ENCODE results near the gene TMEM132C. TPM values are rescaled to one million over a fixed set of nuclear protein-coding genes. Genes with fewer than 3 reads are reported as not detected.

Gene TMEM132C
- total RNA-seq, 2 experiments from 2014 or later = not detected

DNA sequence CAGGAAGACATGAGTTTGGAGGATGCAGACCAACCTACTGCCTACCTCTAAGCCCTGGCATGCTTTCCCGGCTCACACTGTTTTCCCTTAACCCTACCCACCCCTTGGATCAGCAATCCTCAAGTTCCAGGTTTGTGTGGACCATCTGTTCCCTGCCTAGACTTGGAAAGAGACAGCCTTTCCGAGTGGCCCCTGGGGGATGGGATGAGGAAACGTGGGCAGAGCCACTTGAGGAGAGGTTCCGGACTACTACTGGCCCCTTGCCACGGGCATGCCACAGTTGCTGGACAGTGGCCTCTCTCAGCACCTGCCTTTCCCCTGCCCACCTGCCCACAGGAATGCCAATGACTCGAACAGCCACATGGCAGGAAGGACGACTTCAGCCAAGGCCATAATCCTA lies 420.9 kb downstream of the TMEM132C start:
- Mint-ChIP-seq H3K36me3 (ENCODE audit: low read depth) (no peaks in the 10 kb centered on the region), H3K27ac (no peak overlapping the region), H3K4me1 (ENCODE audit: low read depth) (no peaks in the 10 kb centered on the region), H3K9me3 (peaks cover 6% of the 10 kb centered on the region), H3K27me3 (ENCODE audit: low read depth) (peaks cover 3% of the 10 kb centered on the region), H3K4me3 (no peak overlapping the region)
- no peak for DNase-seq
- CTCF ChIA-PET = no interaction called here
- intact Hi-C loops (cut with micrococcal nuclease) = no loop called here

GRCh38 chr12:128690641-128691040 lies 423.7 kb downstream of the TMEM132C start:
- no peak for DNase-seq
- no peak overlapping the region for H3K27ac Mint-ChIP-seq
- H3K27me3 Mint-ChIP-seq (ENCODE audit: low read depth) = no peaks in the 10 kb centered on the region
- no peaks in the 10 kb centered on the region for H3K4me1 Mint-ChIP-seq (ENCODE audit: low read depth)
- peaks cover 5% of the 10 kb centered on the region for H3K9me3 Mint-ChIP-seq
- no peak overlapping the region for H3K4me3 Mint-ChIP-seq
- intact Hi-C loops (cut with micrococcal nuclease) = no loop called here
- CTCF ChIA-PET = no interaction called here
- H3K36me3 Mint-ChIP-seq (ENCODE audit: low read depth) = no peaks in the 10 kb centered on the region

GRCh38 chr12:128693115-128693514 lies 426.1 kb downstream of the TMEM132C start:
- no peak for DNase-seq

DNA sequence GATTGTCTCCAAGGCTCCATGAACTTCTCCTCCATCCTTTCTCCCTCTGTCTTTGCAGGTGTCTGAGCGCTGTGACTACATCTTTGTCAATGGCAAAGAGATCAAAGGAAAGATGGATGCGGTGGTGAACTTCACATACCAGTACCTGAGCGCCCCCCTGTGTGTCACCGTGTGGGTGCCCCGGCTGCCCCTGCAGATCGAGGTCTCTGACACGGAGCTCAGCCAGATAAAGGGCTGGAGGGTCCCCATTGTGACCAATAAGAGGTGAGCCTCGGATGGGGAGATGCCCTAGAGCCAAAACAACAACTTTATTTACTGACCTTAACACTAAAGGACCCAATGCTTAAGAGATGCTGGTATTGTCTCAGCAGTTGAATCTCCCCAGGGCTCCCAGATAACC lies 426.8 kb downstream of the TMEM132C start:
- Mint-ChIP-seq H3K9me3 (peaks cover 10% of the 10 kb centered on the region), H3K4me1 (ENCODE audit: low read depth) (no peaks in the 10 kb centered on the region), H3K27ac (no peak overlapping the region), H3K4me3 (no peak overlapping the region), H3K27me3 (ENCODE audit: low read depth) (no peaks in the 10 kb centered on the region), H3K36me3 (ENCODE audit: low read depth) (no peaks in the 10 kb centered on the region)
- intact Hi-C loops (cut with micrococcal nuclease) = no loop called here
- CTCF ChIA-PET = no interaction called here
- no peak for DNase-seq

More at GRCh38 chr12:128693115-128693514, 426.1 kb downstream of the TMEM132C start:
- H3K36me3 Mint-ChIP-seq (ENCODE audit: low read depth) = no peaks in the 10 kb centered on the region
- intact Hi-C loops (cut with micrococcal nuclease) = no loop called here
- no peak overlapping the region for H3K4me3 Mint-ChIP-seq
- H3K4me1 Mint-ChIP-seq (ENCODE audit: low read depth) = no peaks in the 10 kb centered on the region
- H3K27me3 Mint-ChIP-seq (ENCODE audit: low read depth) = no peaks in the 10 kb centered on the region
- H3K9me3 Mint-ChIP-seq = peaks cover 10% of the 10 kb centered on the region
- CTCF ChIA-PET = no interaction called here
- no peak overlapping the region for H3K27ac Mint-ChIP-seq

GRCh38 chr12:128694445-128694844 lies 427.5 kb downstream of the TMEM132C start:
- no peaks in the 10 kb centered on the region for H3K27me3 Mint-ChIP-seq (ENCODE audit: low read depth)
- intact Hi-C loops (cut with micrococcal nuclease) = no loop called here
- H3K27ac Mint-ChIP-seq = no peak overlapping the region
- DNase-seq = no peak
- H3K4me1 Mint-ChIP-seq (ENCODE audit: low read depth) = no peaks in the 10 kb centered on the region
- peaks cover 10% of the 10 kb centered on the region for H3K9me3 Mint-ChIP-seq
- CTCF ChIA-PET = interaction anchor here (0.6 kb wide), 1 partner anchor 1484 kb away, joined by 3 read pairs; no protein-coding TSS in a partner anchor
- no peaks in the 10 kb centered on the region for H3K36me3 Mint-ChIP-seq (ENCODE audit: low read depth)
- no peak overlapping the region for H3K4me3 Mint-ChIP-seq

DNA sequence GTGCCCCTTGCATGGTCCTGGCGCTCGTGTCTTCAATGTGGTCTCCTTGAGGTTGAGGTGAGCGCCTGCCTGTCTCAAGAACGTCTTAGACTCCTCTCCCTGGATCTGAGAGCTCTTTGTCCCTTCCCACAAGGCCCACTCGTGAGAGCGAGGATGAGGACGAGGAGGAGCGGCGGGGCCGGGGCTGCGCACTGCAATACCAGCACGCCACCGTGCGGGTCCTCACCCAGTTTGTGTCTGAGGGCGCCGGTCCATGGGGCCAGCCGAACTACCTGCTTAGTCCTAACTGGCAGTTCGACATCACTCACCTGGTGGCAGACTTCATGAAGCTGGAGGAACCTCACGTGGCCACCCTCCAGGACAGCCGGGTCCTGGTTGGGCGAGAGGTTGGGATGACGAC lies 428.7 kb downstream of the TMEM132C start:
- Mint-ChIP-seq H3K4me3 (no peak overlapping the region), H3K27ac (no peak overlapping the region), H3K36me3 (ENCODE audit: low read depth) (no peaks in the 10 kb centered on the region), H3K4me1 (ENCODE audit: low read depth) (no peaks in the 10 kb centered on the region), H3K27me3 (ENCODE audit: low read depth) (no peaks in the 10 kb centered on the region), H3K9me3 (peaks cover 10% of the 10 kb centered on the region)
- CTCF ChIA-PET = no interaction called here
- intact Hi-C loops (cut with micrococcal nuclease) = no loop called here
- no peak for DNase-seq

GRCh38 chr12:128698301-128698972 lies 431.5 kb downstream of the TMEM132C start:
- no peak overlapping the region for H3K4me3 Mint-ChIP-seq
- no peaks in the 10 kb centered on the region for H3K4me1 Mint-ChIP-seq (ENCODE audit: low read depth)
- no peak for DNase-seq
- H3K9me3 Mint-ChIP-seq = peaks cover 10% of the 10 kb centered on the region
- intact Hi-C loops (cut with micrococcal nuclease) = no loop called here
- no peak overlapping the region for H3K27ac Mint-ChIP-seq
- CTCF ChIA-PET = no interaction called here
- no peaks in the 10 kb centered on the region for H3K27me3 Mint-ChIP-seq (ENCODE audit: low read depth)
- no peaks in the 10 kb centered on the region for H3K36me3 Mint-ChIP-seq (ENCODE audit: low read depth)

DNA sequence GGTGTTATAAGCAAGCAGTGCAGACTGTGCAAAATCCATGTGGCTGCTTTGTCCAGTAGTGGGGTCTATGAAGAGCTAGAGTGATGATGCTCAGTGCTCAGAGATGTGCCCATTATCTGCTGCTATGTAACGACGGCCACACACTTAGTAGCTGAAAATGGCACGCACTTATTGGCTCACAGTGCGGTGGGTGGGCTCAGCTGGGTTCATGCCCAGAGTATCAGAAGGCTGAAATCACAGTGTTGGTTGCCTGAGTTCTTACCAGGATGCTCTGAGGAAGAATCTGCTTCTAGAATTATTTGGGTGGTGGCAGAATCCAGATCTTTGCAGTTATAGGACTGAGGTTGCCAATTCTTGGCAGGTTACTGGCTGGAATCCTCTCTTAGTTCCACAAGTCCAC lies 432.1 kb downstream of the TMEM132C start:
- intact Hi-C loops (cut with micrococcal nuclease) = no loop called here
- CTCF ChIA-PET = no interaction called here
- Mint-ChIP-seq H3K9me3 (peaks cover 10% of the 10 kb centered on the region), H3K36me3 (ENCODE audit: low read depth) (no peaks in the 10 kb centered on the region), H3K27ac (no peak overlapping the region), H3K4me3 (no peak overlapping the region), H3K27me3 (ENCODE audit: low read depth) (no peaks in the 10 kb centered on the region), H3K4me1 (ENCODE audit: low read depth) (no peaks in the 10 kb centered on the region)
- no peak for DNase-seq

DNA sequence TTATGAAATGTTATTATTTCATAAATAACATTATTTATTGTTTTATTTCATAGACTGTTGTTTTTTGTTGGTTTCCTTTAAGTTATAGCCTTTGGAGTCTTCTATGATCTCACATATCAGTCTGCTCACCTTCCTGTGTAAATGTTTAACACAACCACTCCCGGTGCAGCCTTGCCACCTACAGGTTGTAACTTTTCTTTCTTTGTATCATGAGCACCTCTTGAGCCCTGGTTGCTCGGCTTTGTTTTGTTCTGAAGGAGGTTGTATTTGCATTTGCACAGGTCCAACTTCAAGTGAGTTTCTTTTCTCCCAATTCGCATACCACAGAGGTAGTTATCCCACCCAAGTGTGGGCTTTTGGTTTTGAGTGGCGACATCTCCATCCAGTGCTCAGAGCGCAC lies 435.4 kb downstream of the TMEM132C start:
- Mint-ChIP-seq H3K27me3 (ENCODE audit: low read depth) (no peaks in the 10 kb centered on the region), H3K36me3 (ENCODE audit: low read depth) (no peaks in the 10 kb centered on the region), H3K27ac (no peak overlapping the region), H3K4me1 (ENCODE audit: low read depth) (no peaks in the 10 kb centered on the region), H3K4me3 (no peak overlapping the region), H3K9me3 (peaks cover 6% of the 10 kb centered on the region)
- no peak for DNase-seq
- intact Hi-C loops (cut with micrococcal nuclease) = no loop called here
- CTCF ChIA-PET = no interaction called here

- no peaks in the 10 kb centered on the region for H3K4me1 Mint-ChIP-seq (ENCODE audit: low read depth)
- no peak overlapping the region for H3K4me3 Mint-ChIP-seq
- no peaks in the 10 kb centered on the region for H3K36me3 Mint-ChIP-seq (ENCODE audit: low read depth)
- no peaks in the 10 kb centered on the region for H3K27me3 Mint-ChIP-seq (ENCODE audit: low read depth)
- no peak for DNase-seq
- no peaks in the 10 kb centered on the region for H3K9me3 Mint-ChIP-seq
- CTCF ChIA-PET = interaction anchor here (0.6 kb wide), 1 partner anchor 719 kb away, joined by 5 read pairs; no protein-coding TSS in a partner anchor
- H3K27ac Mint-ChIP-seq = no peak overlapping the region
- intact Hi-C loops (cut with micrococcal nuclease) = no loop called here
Observed at GRCh38 chr12:128705140-128705539, 438.2 kb downstream of the TMEM132C start.

- CTCF ChIA-PET = no interaction called here
- DNase-seq = no peak
- no peaks in the 10 kb centered on the region for H3K4me1 Mint-ChIP-seq (ENCODE audit: low read depth)
- H3K27me3 Mint-ChIP-seq (ENCODE audit: low read depth) = no peaks in the 10 kb centered on the region
- H3K27ac Mint-ChIP-seq = no peak overlapping the region
- no peak overlapping the region for H3K4me3 Mint-ChIP-seq
- H3K9me3 Mint-ChIP-seq = no peaks in the 10 kb centered on the region
- H3K36me3 Mint-ChIP-seq (ENCODE audit: low read depth) = no peaks in the 10 kb centered on the region
- intact Hi-C loops (cut with micrococcal nuclease) = no loop called here
Observed at GRCh38 chr12:128707488-128707887, 440.5 kb downstream of the TMEM132C start.

- CTCF ChIA-PET = no interaction called here
- Mint-ChIP-seq H3K27ac (no peak overlapping the region), H3K4me1 (ENCODE audit: low read depth) (no peaks in the 10 kb centered on the region), H3K4me3 (no peak overlapping the region), H3K27me3 (ENCODE audit: low read depth) (no peaks in the 10 kb centered on the region), H3K36me3 (ENCODE audit: low read depth) (no peaks in the 10 kb centered on the region), H3K9me3 (no peaks in the 10 kb centered on the region)
- DNase-seq = no peak
- intact Hi-C loops (cut with micrococcal nuclease) = no loop called here
Observed at GRCh38 chr12:128708789-128709188, 441.8 kb downstream of the TMEM132C start.

DNA sequence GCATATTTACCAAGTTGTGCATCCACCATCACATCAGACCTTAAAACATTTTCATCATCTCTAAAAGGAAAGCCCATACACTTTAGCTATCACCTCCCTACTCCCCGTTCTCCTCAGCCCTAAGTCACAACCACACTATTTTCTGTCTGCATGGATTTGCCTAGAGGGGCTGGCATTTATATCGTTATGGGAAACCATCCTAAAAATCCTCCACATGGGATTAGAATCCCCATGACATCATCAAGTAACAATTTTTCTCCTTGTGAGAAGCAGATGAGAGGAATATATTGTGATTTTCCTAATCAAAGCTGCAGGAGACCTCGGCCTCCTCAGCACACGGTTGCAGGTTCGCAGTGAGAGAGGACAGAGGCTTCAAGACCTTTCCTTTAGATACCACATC lies 442.7 kb downstream of the TMEM132C start:
- Mint-ChIP-seq H3K27ac (no peak overlapping the region), H3K9me3 (no peaks in the 10 kb centered on the region), H3K4me3 (no peak overlapping the region), H3K36me3 (ENCODE audit: low read depth) (no peaks in the 10 kb centered on the region), H3K27me3 (ENCODE audit: low read depth) (no peaks in the 10 kb centered on the region), H3K4me1 (ENCODE audit: low read depth) (no peaks in the 10 kb centered on the region)
- CTCF ChIA-PET = no interaction called here
- no peak for DNase-seq
- intact Hi-C loops (cut with micrococcal nuclease) = no loop called here
